H1 (cell line): Measurements from ENCODE around the gene TSPAN6. TPM values are rescaled to one million over a fixed set of nuclear protein-coding genes. Genes with fewer than 3 reads are reported as not detected.

ENCODE experiments used
- CTCF ChIA-PET: fragments of 300-600 bp; sonication (Branson Sonifier 250); formaldehyde crosslinking; loops from one replicate; lab custom pipeline; 2021; ENCODE audit not compliant: partially characterized antibody; lab: Charles Lee
- POLR2A ChIA-PET: fragments of 300-600 bp; sonication (Branson Sonifier 250); formaldehyde crosslinking; loops from one replicate; lab custom pipeline; 2021; ENCODE audit warnings: inconsistent platforms; ENCODE audit not compliant: partially characterized antibody; lab: Charles Lee
- DNase-seq, 2 experiments: peaks; one replicate each; pipeline versions ENCODE4 v3.0.0 to v3.0.0-alpha.2; 2010 to 2022; ENCODE audit warnings: low spot score in 2 of 2, low read depth in 1 of 2, mixed read lengths in 1 of 2
- FAIRE-seq: peaks from 2 replicates; lab custom pipeline; 2011; peaks lifted over from hg19 to GRCh38; lab: Jason Lieb, UNC
- H2AFZ ChIP-seq: 2 replicates; pipeline ENCODE4 v1.8.1; 2012; ENCODE audit warnings: low read length, inconsistent platforms
- H2AK5ac ChIP-seq: 2 replicates; pipeline ENCODE4 v1.6.1; 2013; ENCODE audit warnings: low read depth, low read length
- H2BK120ac ChIP-seq: replicated peaks from 2 replicates; pipeline ENCODE3; 2013; ENCODE audit warnings: low read depth, low read length, inconsistent platforms
- H2BK12ac ChIP-seq: 2 replicates; pipeline ENCODE4 v1.6.1; 2013; ENCODE audit warnings: low read depth, low read length
- H2BK15ac ChIP-seq: 2 replicates; pipeline ENCODE4 v1.6.1; 2013; ENCODE audit warnings: low read length
- H2BK20ac ChIP-seq: 2 replicates; pipeline ENCODE4 v1.6.1; 2013; ENCODE audit warnings: low read length
- H2BK5ac ChIP-seq: 2 replicates; pipeline ENCODE4 v1.6.1; 2013; ENCODE audit warnings: low read depth, low read length
- H3K14ac ChIP-seq: 2 replicates; pipeline ENCODE4 v1.6.1; 2013; ENCODE audit warnings: inconsistent platforms; ENCODE audit not compliant: insufficient read length
- H3K18ac ChIP-seq: 2 replicates; pipeline ENCODE4 v1.6.1; 2013; ENCODE audit warnings: low read length; ENCODE audit errors: extremely low read depth
- H3K23ac ChIP-seq: 2 replicates; pipeline ENCODE4 v1.6.1; 2013; ENCODE audit warnings: inconsistent platforms; ENCODE audit not compliant: insufficient read length
- H3K23me2 ChIP-seq: 2 replicates; pipeline ENCODE4 v1.6.1; 2013; ENCODE audit warnings: low read depth, low read length
- H3K27ac ChIP-seq: 2 replicates; pipeline ENCODE4 v1.6.1; 2011; ENCODE audit warnings: low read depth, low read length, inconsistent platforms
- H3K27me3 ChIP-seq, 4 experiments: replicated peaks in 1 of 4; 1 replicate in 1 of 4; 2 replicates in 3 of 4; pipeline versions ENCODE4 v1.6.1 to v1.8.1; 2011 to 2013; ENCODE audit warnings: low read length in 3 of 4, mild to moderate bottlenecking in 3 of 4, inconsistent platforms in 2 of 4, mixed read lengths in 2 of 4, moderate library complexity in 1 of 4; ENCODE audit not compliant: control insufficient read depth in 3 of 4, insufficient read depth in 3 of 4; ENCODE audit errors: extremely low read depth in 1 of 4
- H3K36me3 ChIP-seq, 4 experiments: 2 replicates each; pipeline versions ENCODE4 v1.6.1 to v1.8.1; 2011 to 2013; ENCODE audit warnings: mild to moderate bottlenecking in 4 of 4, low read length in 3 of 4, moderate library complexity in 2 of 4, control low read depth in 1 of 4, inconsistent platforms in 1 of 4; ENCODE audit not compliant: insufficient read depth in 4 of 4, control insufficient read depth in 2 of 4
- H3K4ac ChIP-seq: replicated peaks from 2 replicates; pipeline ENCODE3; 2013; ENCODE audit warnings: low read length, low read depth, mixed read lengths, inconsistent platforms; ENCODE audit not compliant: insufficient read length
- H3K4me1 ChIP-seq, 4 experiments: replicated peaks in 1 of 4; 1 replicate in 1 of 4; 2 replicates in 3 of 4; pipeline versions ENCODE4 v1.6.1 to v1.8.1; 2011 to 2013; ENCODE audit warnings: low read length in 3 of 4, inconsistent platforms in 2 of 4, mixed read lengths in 1 of 4; ENCODE audit not compliant: insufficient read depth in 4 of 4, control insufficient read depth in 3 of 4
- H3K4me2 ChIP-seq, 2 experiments: 2 replicates each; pipeline versions ENCODE4 v1.6.1 to v1.8.1; 2011 to 2013; ENCODE audit warnings: low read depth in 2 of 2, low read length in 2 of 2, control low read depth in 1 of 2, inconsistent platforms in 1 of 2, mild to moderate bottlenecking in 1 of 2; ENCODE audit not compliant: insufficient read depth in 1 of 2
- H3K4me3 ChIP-seq, 4 experiments: fragments of 200-600, 300-600 bp in 1 of 4; sonication (generic), shearing (Covaris generic), sonication (Bioruptor Twin) in 1 of 4; 2 replicates each; pipeline versions ENCODE4 v1.5.1 to v1.8.1; 2011 to 2016; ENCODE audit warnings: low read length in 4 of 4, low read depth in 3 of 4, control low read depth in 2 of 4, inconsistent platforms in 2 of 4, mild to moderate bottlenecking in 2 of 4, mixed read lengths in 1 of 4, moderate library complexity in 1 of 4; ENCODE audit not compliant: insufficient read depth in 2 of 4; ENCODE audit errors: extremely low read depth in 1 of 4
- H3K56ac ChIP-seq: replicated peaks from 2 replicates; pipeline ENCODE3; 2013; ENCODE audit warnings: low read depth, mild to moderate bottlenecking, mixed read lengths, low read length, inconsistent platforms; ENCODE audit not compliant: insufficient read length
- H3K79me1 ChIP-seq: 2 replicates; pipeline ENCODE4 v1.6.1; 2013; ENCODE audit warnings: low read depth, low read length, control low read depth
- H3K79me2 ChIP-seq, 2 experiments: 2 replicates each; pipeline versions ENCODE4 v1.6.1 to v1.8.1; 2012 to 2013; ENCODE audit warnings: low read length in 2 of 2, mild to moderate bottlenecking in 2 of 2, inconsistent platforms in 1 of 2; ENCODE audit not compliant: insufficient read depth in 2 of 2, control insufficient read depth in 1 of 2
- H3K9ac ChIP-seq, 4 experiments: replicated peaks in 1 of 4; 1 replicate in 1 of 4; 2 replicates in 3 of 4; pipeline versions ENCODE4 v1.6.1 to v1.8.1; 2011 to 2013; ENCODE audit warnings: low read depth in 3 of 4, low read length in 3 of 4, control low read depth in 2 of 4, mild to moderate bottlenecking in 2 of 4, moderate library complexity in 2 of 4, inconsistent platforms in 1 of 4; ENCODE audit errors: extremely low read depth in 1 of 4
- H3K9me3 ChIP-seq, 2 experiments: 2 replicates each; pipeline versions ENCODE4 v1.6.1 to v1.8.1; 2012 to 2013; ENCODE audit warnings: mild to moderate bottlenecking in 2 of 2, moderate library complexity in 2 of 2, control low read depth in 1 of 2, inconsistent platforms in 1 of 2, low read depth in 1 of 2, low read length in 1 of 2, mixed read lengths in 1 of 2; ENCODE audit not compliant: insufficient read depth in 2 of 2
- H4K20me1 ChIP-seq, 2 experiments: replicated peaks in 1 of 2; 2 replicates each; pipeline versions ENCODE3 to v1.8.1; 2011 to 2013; ENCODE audit warnings: inconsistent platforms in 2 of 2, low read length in 2 of 2, mild to moderate bottlenecking in 1 of 2; ENCODE audit not compliant: insufficient read depth in 2 of 2, control insufficient read depth in 1 of 2
- H4K5ac ChIP-seq: 2 replicates; pipeline ENCODE4 v1.6.1; 2013; ENCODE audit warnings: low read length, low read depth, mixed read lengths, inconsistent platforms; ENCODE audit not compliant: insufficient read length
- H4K8ac ChIP-seq: 2 replicates; pipeline ENCODE4 v1.8.0; 2013; ENCODE audit warnings: mild to moderate bottlenecking, moderate library complexity, low read length, inconsistent platforms; ENCODE audit not compliant: insufficient read depth; ENCODE audit errors: extremely low read depth
- H4K91ac ChIP-seq: replicated peaks from 2 replicates; pipeline ENCODE3; 2013; ENCODE audit warnings: low read length, mixed read lengths, inconsistent platforms; ENCODE audit not compliant: insufficient read length
- CHD2 ChIP-seq: IDR thresholded peaks from 2 replicates; pipeline ENCODE4 v1.6.1; 2012; ENCODE audit warnings: low read length, improper control_type of control experiment
- EGR1 ChIP-seq: IDR thresholded peaks from 2 replicates; pipeline ENCODE4 v1.6.1; 2011; ENCODE audit warnings: low read depth, low read length, borderline replicate concordance
- EP300 ChIP-seq, 2 experiments: IDR thresholded peaks; 1 replicate in 1 of 2; 2 replicates in 1 of 2; pipeline ENCODE4 v1.6.1; 2011 to 2012; ENCODE audit warnings: low read depth in 2 of 2, low read length in 2 of 2, mild to moderate bottlenecking in 2 of 2, borderline replicate concordance in 1 of 2, inconsistent platforms in 1 of 2, moderate library complexity in 1 of 2
- FOSL1 ChIP-seq: IDR thresholded peaks from 2 replicates; pipeline ENCODE4 v1.6.1; 2011; ENCODE audit warnings: mild to moderate bottlenecking, low read depth, low read length, moderate library complexity; ENCODE audit not compliant: insufficient read depth
- JUND ChIP-seq: IDR thresholded peaks from 2 replicates; pipeline ENCODE4 v1.6.1; 2011; ENCODE audit warnings: mild to moderate bottlenecking, improper control_type of control experiment, low read length
- NANOG ChIP-seq: IDR thresholded peaks from 2 replicates; pipeline ENCODE4 v1.6.1; 2011; ENCODE audit warnings: low read length, low read depth, mild to moderate bottlenecking, inconsistent platforms; ENCODE audit not compliant: insufficient read depth, poor library complexity, severe bottlenecking
- NRF1 ChIP-seq: IDR thresholded peaks from 2 replicates; pipeline ENCODE4 v1.6.1; 2011; ENCODE audit warnings: mild to moderate bottlenecking, low read depth, low read length, improper control_type of control experiment
- POLR2AphosphoS5 ChIP-seq: IDR thresholded peaks from 2 replicates; pipeline ENCODE4 v1.6.1; 2011; ENCODE audit warnings: low read depth, low read length
- SAP30 ChIP-seq: fragments of 300-600 bp; sonication (generic); IDR thresholded peaks from 2 replicates; pipeline ENCODE4 v1.7.1; 2012; ENCODE audit warnings: low read length, moderate library complexity, mild to moderate bottlenecking, inconsistent platforms; ENCODE audit not compliant: insufficient read depth, insufficient replicate concordance
- TBP ChIP-seq: IDR thresholded peaks from 2 replicates; pipeline ENCODE4 v1.6.1; 2011; ENCODE audit warnings: low read depth, low read length, improper control_type of control experiment
- YY1 ChIP-seq: IDR thresholded peaks from 2 replicates; pipeline ENCODE4 v1.6.1; 2011; ENCODE audit warnings: low read depth, mild to moderate bottlenecking, low read length
- ZNF274 ChIP-seq: IDR thresholded peaks from 2 replicates; pipeline ENCODE4 v1.7.0; 2012; ENCODE audit warnings: low read length, borderline replicate concordance; ENCODE audit errors: extremely low read depth
- WGBS, 2 experiments: shearing (Covaris generic) in 1 of 2; methylation state at CpG; one replicate each; pipeline versions ENCODE4 v1.1.6 to v1.1.7; 2013 to 2015; ENCODE audit warnings: low lambda C conversion rate in 2 of 2, mixed read lengths in 2 of 2, inconsistent platforms in 1 of 2, low coverage in 1 of 2, missing lambda C conversion rate in 1 of 2; ENCODE audit not compliant: insufficient replicate concordance in 2 of 2, insufficient coverage in 1 of 2, insufficient read length in 1 of 2; ENCODE audit errors: extremely low coverage in 1 of 2, missing lambda C conversion rate in 1 of 2; 5-methylcytosine and 5-hydroxymethylcytosine counted together
- polyA plus RNA-seq, 7 experiments: library from polyadenylated mRNA; depleted of rRNA in 3 of 7; stranded (reverse) in 5 of 7; unstranded in 2 of 7; fragments of >200 nt in 5 of 7; fragments of 200-250 nt in 2 of 7; gene quantifications; 1 replicate in 5 of 7; 2 replicates in 1 of 7; 4 replicates in 1 of 7; pipeline versions ENCODE4 v1.2.1 to v1.2.3, GENCODE V29; 2011 to 2013; ENCODE audit warnings: missing spikeins in 2 of 7, mixed read lengths in 2 of 7
- total RNA-seq: library from RNA; stranded (reverse); fragmentation: NEBNext Ultra II Directional; extraction: Animal tissue kit (Norgen Biotek cat#: 25700); gene quantifications from 2 replicates; pipeline ENCODE4 v1.2.1, GENCODE V29; 2021
- TF ChIP-seq, protein P1 (sequence below): IDR thresholded peaks from 2 replicates; pipeline ENCODE4 v1.6.1; 2011; ENCODE audit warnings: low read length, improper control_type of control experiment

The TSPAN6 gene
- total and polyA plus RNA-seq, 2 of the 8 experiments (the other 6 are each of a cell fraction or from before 2014, with no cell fraction given) = 58.1 to 67.7 TPM

DNA sequence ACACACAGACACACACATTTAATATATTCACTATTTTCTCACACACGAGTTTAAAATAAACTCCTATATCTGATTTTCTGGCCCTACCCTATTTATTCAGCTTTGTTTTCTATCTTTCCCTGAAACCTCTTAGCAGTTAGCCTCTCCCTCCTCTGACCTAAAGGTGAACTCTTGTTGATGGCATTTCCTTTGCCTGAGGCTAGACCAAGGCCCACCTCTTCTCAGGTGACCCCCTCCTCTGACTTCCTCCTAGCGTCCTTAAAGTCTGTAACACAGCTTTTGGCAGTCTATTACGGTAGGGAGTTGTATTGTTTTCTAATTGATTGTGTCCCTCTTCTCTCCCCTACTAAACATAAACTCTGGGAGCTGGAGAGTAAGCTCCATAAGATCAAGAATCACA lies 5.7 kb upstream of the TSPAN6 start:
- ChIA-PET POLR2A (interaction anchor here (1.0 kb wide), 1 partner anchor 12 kb away, joined by 3 read pairs; no protein-coding TSS in a partner anchor), CTCF (interaction anchor here (0.6 to 2.1 kb wide), 3 partner anchors 11 to 27 kb away, joined by 3 to 7 read pairs (median 3); no protein-coding TSS in a partner anchor)
- H3K23me2 ChIP-seq = no peaks in the 10 kb centered on the region
- no peak overlapping the region for H2BK120ac ChIP-seq
- H2BK20ac ChIP-seq = no peak overlapping the region
- no peaks in the 10 kb centered on the region for H3K79me1 ChIP-seq
- H3K14ac ChIP-seq = no peak overlapping the region
- no peak overlapping the region for H2AK5ac ChIP-seq
- no peak overlapping the region for H3K56ac ChIP-seq
- no peaks in the 10 kb centered on the region for H3K9me3 ChIP-seq
- no peak for FAIRE-seq
- no peak overlapping the region for H3K18ac ChIP-seq
- no peak overlapping the region for H2BK15ac ChIP-seq
- no peak overlapping the region for H4K91ac ChIP-seq
- H3K79me2 ChIP-seq = no peaks in the 10 kb centered on the region
- H3K23ac ChIP-seq = no peak overlapping the region
- H3K36me3 ChIP-seq = no peaks in the 10 kb centered on the region
- H4K8ac ChIP-seq = no peak overlapping the region
- H2AFZ ChIP-seq = no peak overlapping the region
- no peak overlapping the region for H2BK5ac ChIP-seq
- DNase-seq = no peak
- WGBS, 2 experiments = 38% methylated on average over 2 of the region's 3 CpGs; no CpG with 5 or more reads in 1 of the 2 experiments
- H3K9ac ChIP-seq = no peak overlapping the region
- H3K4me2 ChIP-seq = no peak overlapping the region
- H3K4me1 ChIP-seq = peaks cover 0 to 4% (median 1%) of the 10 kb centered on the region in 4 experiments; a peak in 2 of 7 replicates
- no peak overlapping the region for H2BK12ac ChIP-seq
- H3K27ac ChIP-seq = no peak overlapping the region
- H3K4me3 ChIP-seq = no peak overlapping the region
- H4K20me1 ChIP-seq = no peaks in the 10 kb centered on the region
- no peaks in the 10 kb centered on the region for H3K27me3 ChIP-seq
- no peak overlapping the region for H4K5ac ChIP-seq
- no peak overlapping the region for H3K4ac ChIP-seq
- TF ChIP-seq NRF1 = no peak
- no peak for TF ChIP-seq NANOG
- TF ChIP-seq ZNF274 = no peak
- no peak for TF ChIP-seq EGR1
- no peak for TF ChIP-seq FOSL1
- no peak for TF ChIP-seq POLR2AphosphoS5
- TF ChIP-seq, protein P1, sequence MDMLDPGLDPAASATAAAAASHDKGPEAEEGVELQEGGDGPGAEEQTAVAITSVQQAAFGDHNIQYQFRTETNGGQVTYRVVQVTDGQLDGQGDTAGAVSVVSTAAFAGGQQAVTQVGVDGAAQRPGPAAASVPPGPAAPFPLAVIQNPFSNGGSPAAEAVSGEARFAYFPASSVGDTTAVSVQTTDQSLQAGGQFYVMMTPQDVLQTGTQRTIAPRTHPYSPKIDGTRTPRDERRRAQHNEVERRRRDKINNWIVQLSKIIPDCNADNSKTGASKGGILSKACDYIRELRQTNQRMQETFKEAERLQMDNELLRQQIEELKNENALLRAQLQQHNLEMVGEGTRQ = no peak
- TF ChIP-seq EP300 (IDR thresholded peaks at IDR 0.05; ENCODE audit: borderline replicate concordance in 1 of 2, low read depth in 2 of 2, low read length in 2 of 2) = no peak
- TF ChIP-seq JUND = no peak
- no peak for TF ChIP-seq TBP
- TF ChIP-seq SAP30 = no peak
- TF ChIP-seq YY1 = no peak
- TF ChIP-seq CHD2 = no peak
